Measurements from ENCODE around the gene GNGT2.
"Not testable (repeated sequence)": the region's sequence is repeated elsewhere in the genome, so short reads cannot be mapped to it uniquely, and the experiment has no call there.

GNGT2 gene

GRCh38 chr17:49213399-49213798 lies 3.0 kb upstream of the GNGT2 start:
- in situ Hi-C loops (cut with MboI; ENCODE audit: low sequenced_read_pairs), result no loop called here

- in situ Hi-C loops (cut with MboI; ENCODE audit: low sequenced_read_pairs), result no loop called here
Observed at GRCh38 chr17:49209061-49209571, 1.3 kb downstream of the GNGT2 start.

GRCh38 chr17:49204516-49204915 lies 5.9 kb downstream of the GNGT2 start:
- in situ Hi-C loops (cut with MboI; ENCODE audit: low sequenced_read_pairs), result no loop called here

- in situ Hi-C loops (cut with MboI; ENCODE audit: low sequenced_read_pairs), result no loop called here
Observed at GRCh38 chr17:49203796-49204195, 6.6 kb downstream of the GNGT2 start.

- in situ Hi-C loops (cut with MboI; ENCODE audit: low sequenced_read_pairs), result no loop called here
Observed at GRCh38 chr17:49201481-49201927, 8.9 kb downstream of the GNGT2 start.

GRCh38 chr17:49200423-49201083 lies 9.8 kb downstream of the GNGT2 start:
- in situ Hi-C loops (cut with MboI; ENCODE audit: low sequenced_read_pairs), result no loop called here

- in situ Hi-C loops (cut with MboI; ENCODE audit: low sequenced_read_pairs), result no loop called here
Observed at GRCh38 chr17:49198211-49198610, 12.2 kb downstream of the GNGT2 start.

GRCh38 chr17:49197346-49197998 lies 12.9 kb downstream of the GNGT2 start:
- in situ Hi-C loops (cut with MboI; ENCODE audit: low sequenced_read_pairs), result no loop called here

- in situ Hi-C loops (cut with MboI; ENCODE audit: low sequenced_read_pairs), result no loop called here
Observed at GRCh38 chr17:49196520-49196919, 13.9 kb downstream of the GNGT2 start.

GRCh38 chr17:49195751-49196150 lies 14.6 kb downstream of the GNGT2 start:
- in situ Hi-C loops (cut with MboI; ENCODE audit: low sequenced_read_pairs), result no loop called here

GRCh38 chr17:49194297-49194607 lies 16.1 kb downstream of the GNGT2 start:
- in situ Hi-C loops (cut with MboI; ENCODE audit: low sequenced_read_pairs), result no loop called here

GRCh38 chr17:49193513-49194296 lies 16.7 kb downstream of the GNGT2 start:
- in situ Hi-C loops (cut with MboI; ENCODE audit: low sequenced_read_pairs), result no loop called here

- in situ Hi-C loops (cut with MboI; ENCODE audit: low sequenced_read_pairs), result no loop called here
Observed at GRCh38 chr17:49191917-49192741, 18.2 kb downstream of the GNGT2 start.

- in situ Hi-C loops (cut with MboI; ENCODE audit: low sequenced_read_pairs), result no loop called here
Observed at GRCh38 chr17:49191409-49191916, 18.9 kb downstream of the GNGT2 start.

GRCh38 chr17:49190932-49191331 lies 19.4 kb downstream of the GNGT2 start:
- in situ Hi-C loops (cut with MboI; ENCODE audit: low sequenced_read_pairs), result no loop called here

GRCh38 chr17:49187301-49187700 lies 23.1 kb downstream of the GNGT2 start:
- in situ Hi-C loops (cut with MboI; ENCODE audit: low sequenced_read_pairs), result no loop called here

GRCh38 chr17:49185381-49185780 lies 25.0 kb downstream of the GNGT2 start:
- in situ Hi-C loops (cut with MboI; ENCODE audit: low sequenced_read_pairs), result not testable (repeated sequence)

- in situ Hi-C loops (cut with MboI; ENCODE audit: low sequenced_read_pairs), result not testable (repeated sequence)
Observed at GRCh38 chr17:49184522-49184921, 25.9 kb downstream of the GNGT2 start.

GRCh38 chr17:49183801-49184200 lies 26.6 kb downstream of the GNGT2 start:
- in situ Hi-C loops (cut with MboI; ENCODE audit: low sequenced_read_pairs), result no loop called here

- in situ Hi-C loops (cut with MboI; ENCODE audit: low sequenced_read_pairs), result no loop called here
Observed at GRCh38 chr17:49183341-49183740, 27.0 kb downstream of the GNGT2 start.
